ENCODE data around the gene IQUB. TPM values are rescaled to one million over a fixed set of nuclear protein-coding genes. Genes with fewer than 3 reads are reported as not detected.

The IQUB gene
- total and polyA plus RNA-seq, 7 donors = 0.10 to 0.83 (median 0.66) TPM; not detected in 2

- WGBS, 2 donors = 60 to 67% methylated on average over 7 of the region's 7 CpGs
- H3K4me1 ChIP-seq = peaks cover 0 to 9% (median 6%) of the 10 kb centered on the region in 4 donors
- intact Hi-C loops (cut with DNase I) = loop anchor here (5.0 to 10.0 kb wide), 2 partner anchors 209 to 1387 kb away; partner anchors contain the start of genes POT1 and WASL
Measured at GRCh38 chr7:123538189-123538714, 3.9 kb upstream of the IQUB start.

GRCh38 chr7:123537026-123537642, 2.7 kb upstream of the IQUB start:
- Histone ChIP-seq H3K9me3 (no peaks in the 10 kb centered on the region), H3K27me3 (no peaks in the 10 kb centered on the region), H3K4me3 (no peak overlapping the region), H3K4me1 (peaks cover 0 to 16% (median 6%) of the 10 kb centered on the region in 4 donors), H3K36me3 (peaks cover 0 to 10% (median 0%) of the 10 kb centered on the region in 4 donors), H3K27ac (no peak overlapping the region)
- TF ChIP-seq POLR2AphosphoS5 (IDR thresholded peaks at IDR 0.05) (no peak), EP300 (IDR thresholded peaks at IDR 0.05) (no peak)
- TF ChIP-seq, protein P1, sequence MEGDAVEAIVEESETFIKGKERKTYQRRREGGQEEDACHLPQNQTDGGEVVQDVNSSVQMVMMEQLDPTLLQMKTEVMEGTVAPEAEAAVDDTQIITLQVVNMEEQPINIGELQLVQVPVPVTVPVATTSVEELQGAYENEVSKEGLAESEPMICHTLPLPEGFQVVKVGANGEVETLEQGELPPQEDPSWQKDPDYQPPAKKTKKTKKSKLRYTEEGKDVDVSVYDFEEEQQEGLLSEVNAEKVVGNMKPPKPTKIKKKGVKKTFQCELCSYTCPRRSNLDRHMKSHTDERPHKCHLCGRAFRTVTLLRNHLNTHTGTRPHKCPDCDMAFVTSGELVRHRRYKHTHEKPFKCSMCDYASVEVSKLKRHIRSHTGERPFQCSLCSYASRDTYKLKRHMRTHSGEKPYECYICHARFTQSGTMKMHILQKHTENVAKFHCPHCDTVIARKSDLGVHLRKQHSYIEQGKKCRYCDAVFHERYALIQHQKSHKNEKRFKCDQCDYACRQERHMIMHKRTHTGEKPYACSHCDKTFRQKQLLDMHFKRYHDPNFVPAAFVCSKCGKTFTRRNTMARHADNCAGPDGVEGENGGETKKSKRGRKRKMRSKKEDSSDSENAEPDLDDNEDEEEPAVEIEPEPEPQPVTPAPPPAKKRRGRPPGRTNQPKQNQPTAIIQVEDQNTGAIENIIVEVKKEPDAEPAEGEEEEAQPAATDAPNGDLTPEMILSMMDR (IDR thresholded peaks at IDR 0.05) = peak in 2 of 4 experiments; percentile 34 to 52
- intact Hi-C loops (cut with DNase I) = loop anchor here (5.0 to 10.0 kb wide), 2 partner anchors 210 to 1388 kb away; partner anchors contain the start of genes POT1 and WASL
- 19 to 54% methylated on average over 3 of the region's 3 CpGs for WGBS, 2 donors
- no peak for DNase-seq

More at GRCh38 chr7:123538189-123538714, 3.9 kb upstream of the IQUB start:
- Histone ChIP-seq H3K4me3 (no peak overlapping the region), H3K36me3 (peaks cover 0 to 16% (median 0%) of the 10 kb centered on the region in 4 donors), H3K27me3 (no peaks in the 10 kb centered on the region), H3K9me3 (no peaks in the 10 kb centered on the region), H3K27ac (no peak overlapping the region)
- no peak for TF ChIP-seq EP300 (IDR thresholded peaks at IDR 0.05)
- TF ChIP-seq, protein P1 (IDR thresholded peaks at IDR 0.05) = no peak
- TF ChIP-seq POLR2AphosphoS5 (IDR thresholded peaks at IDR 0.05) = no peak
- TF ChIP-seq POLR2A (IDR thresholded peaks at IDR 0.05) = no peak
- no peak for DNase-seq

GRCh38 chr7:123535517-123535916, 1.1 kb upstream of the IQUB start:
- Histone ChIP-seq H3K4me1 (peaks cover 0 to 18% (median 6%) of the 10 kb centered on the region in 4 donors), H3K4me3 (peak overlapping the region in 3 of 4 donors; percentile 61 to 64 (median 61)), H3K27ac (peak overlapping the region; percentile 82 to 88 (median 86)), H3K36me3 (peaks cover 0 to 6% (median 0%) of the 10 kb centered on the region in 4 donors), H3K9me3 (no peaks in the 10 kb centered on the region), H3K27me3 (no peaks in the 10 kb centered on the region)
- intact Hi-C loops (cut with DNase I) = loop anchor here (1.0 to 10.0 kb wide), 3 partner anchors 22 to 1389 kb away; partner anchors contain the start of genes NDUFA5, POT1 and WASL
- WGBS, 2 donors = 89 to 93% methylated on average over 12 of the region's 12 CpGs
- TF ChIP-seq POLR2AphosphoS5 (IDR thresholded peaks at IDR 0.05) (no peak), EP300 (IDR thresholded peaks at IDR 0.05) (no peak), POLR2A (IDR thresholded peaks at IDR 0.05) (no peak)
- TF ChIP-seq, protein P1 (IDR thresholded peaks at IDR 0.05) = no peak
- no peak for DNase-seq

GRCh38 chr7:123533929-123534382, 439 bp downstream of the IQUB start:
- Histone ChIP-seq H3K4me1 (peaks cover 0 to 18% (median 6%) of the 10 kb centered on the region in 4 donors), H3K27me3 (no peaks in the 10 kb centered on the region), H3K9me3 (no peaks in the 10 kb centered on the region), H3K4me3 (peak overlapping the region; percentile 45 to 64 (median 61)), H3K27ac (peak overlapping the region; percentile 82 to 88 (median 86)), H3K36me3 (no peaks in the 10 kb centered on the region)
- DNase-seq = no peak
- intact Hi-C loops (cut with DNase I) = loop anchor here (10.0 kb wide), 1 partner anchor 1391 kb away; the partner anchor contains the start of gene POT1
- 2 to 4% methylated on average over 9 of the region's 9 CpGs for WGBS, 2 donors
- TF ChIP-seq, protein P1 (IDR thresholded peaks at IDR 0.05) = no peak
- TF ChIP-seq EP300 (IDR thresholded peaks at IDR 0.05) = no peak
- no peak for TF ChIP-seq POLR2AphosphoS5 (IDR thresholded peaks at IDR 0.05)
- TF ChIP-seq POLR2A (IDR thresholded peaks at IDR 0.05) = no peak

All from sigmoid colon (tissue), 7 donors.